Activated CD4-positive, alpha-beta T cell treated with anti-CD3 and anti-CD28 coated beads, Interleukin-2, amount 50 U/mL, for 16 hours (primary cell): ENCODE results near the gene TRIM24.

Experiments used
- DNase-seq: peaks from one replicate; pipeline ENCODE4 v3.0.0-alpha.2; 2020

TRIM24 gene

GRCh38 chr7:138543739-138544138, 83.7 kb downstream of the TRIM24 start:
- DNase-seq, result no peak

GRCh38 chr7:138545123-138545522, 85.1 kb downstream of the TRIM24 start:
- DNase-seq, result no peak

GRCh38 chr7:138546064-138546619, 86.1 kb downstream of the TRIM24 start:
- no peak for DNase-seq

- DNase-seq, result no peak
These were observed 86.8 kb downstream of the TRIM24 start for GRCh38 chr7:138546829-138547228.

- no peak for DNase-seq
These were observed 89.0 kb downstream of the TRIM24 start for GRCh38 chr7:138549082-138549481.

- no peak for DNase-seq
These were observed 90.3 kb downstream of the TRIM24 start for GRCh38 chr7:138550337-138550736.

- DNase-seq, result no peak
These were observed 91.0 kb downstream of the TRIM24 start for GRCh38 chr7:138551102-138551501.

- DNase-seq, result no peak
These were observed 93.7 kb downstream of the TRIM24 start for GRCh38 chr7:138553805-138554204.

GRCh38 chr7:138554674-138555073, 94.6 kb downstream of the TRIM24 start:
- DNase-seq, result no peak

- DNase-seq, result no peak
These were observed 95.6 kb downstream of the TRIM24 start for GRCh38 chr7:138555684-138556083.

- no peak for DNase-seq
These were observed 96.9 kb downstream of the TRIM24 start for GRCh38 chr7:138556771-138557484.

GRCh38 chr7:138559448-138559847, 99.4 kb downstream of the TRIM24 start:
- no peak for DNase-seq

GRCh38 chr7:138563808-138564207, 103.7 kb downstream of the TRIM24 start:
- DNase-seq, result no peak

GRCh38 chr7:138564365-138564764, 104.3 kb downstream of the TRIM24 start:
- no peak for DNase-seq

- no peak for DNase-seq
These were observed 105.0 kb downstream of the TRIM24 start for GRCh38 chr7:138565071-138565450.

GRCh38 chr7:138565451-138566114, 105.5 kb downstream of the TRIM24 start:
- no peak for DNase-seq

- no peak for DNase-seq
These were observed 108.6 kb downstream of the TRIM24 start for GRCh38 chr7:138568655-138569054.

GRCh38 chr7:138569418-138569817, 109.4 kb downstream of the TRIM24 start:
- DNase-seq, result no peak

GRCh38 chr7:138570715-138571114, 110.7 kb downstream of the TRIM24 start:
- DNase-seq, result no peak

- DNase-seq, result no peak
These were observed 113.7 kb downstream of the TRIM24 start for GRCh38 chr7:138573741-138574140.

- DNase-seq, result no peak
These were observed 115.9 kb downstream of the TRIM24 start for GRCh38 chr7:138575897-138576428.

- DNase-seq, result no peak
These were observed 119.1 kb downstream of the TRIM24 start for GRCh38 chr7:138579136-138579535.

- DNase-seq, result no peak
These were observed 119.6 kb downstream of the TRIM24 start for GRCh38 chr7:138579671-138580070.

GRCh38 chr7:138581065-138581464, 121.0 kb downstream of the TRIM24 start:
- DNase-seq, result no peak
